ENCODE data around the gene DGKG. TPM values are rescaled to one million over a fixed set of nuclear protein-coding genes. Genes with fewer than 3 reads are reported as not detected.

Gene DGKG
- total and polyA plus RNA-seq, 2 of the 8 experiments (the other 6 are each of a cell fraction or from before 2014, with no cell fraction given): 0.30 to 0.48 TPM

GRCh38 chr3:186144257-186144656 is 217.8 kb downstream of the DGKG start:
- no peaks in the 10 kb centered on the region for H3K36me3 ChIP-seq (ENCODE audit: control insufficient read depth in 2 of 4, insufficient read depth in 4 of 4, low read length in 3 of 4)
- ChIA-PET CTCF (ENCODE audit: partially characterized antibody) (no interaction called here), POLR2A (ENCODE audit: partially characterized antibody) (no interaction called here)
- no peaks in the 10 kb centered on the region for H3K79me2 ChIP-seq (ENCODE audit: control insufficient read depth in 1 of 2, insufficient read depth in 2 of 2, low read length in 2 of 2)
- no peak overlapping the region for H3K4ac ChIP-seq (replicated peaks; ENCODE audit: insufficient read length, low read depth, low read length)
- H3K27ac ChIP-seq (ENCODE audit: low read depth, low read length): no peak overlapping the region
- no peak overlapping the region for H2BK120ac ChIP-seq (replicated peaks; ENCODE audit: low read depth, low read length)
- WGBS, 2 experiments (ENCODE audit: extremely low coverage in 1 of 2, insufficient coverage in 1 of 2, insufficient read length in 1 of 2, insufficient replicate concordance in 2 of 2, low coverage in 1 of 2, low lambda C conversion rate in 2 of 2, missing lambda C conversion rate in 1 of 2): 82% methylated on average over 4 of the region's 5 CpGs; no CpG with 5 or more reads in 1 of the 2 experiments
- no peaks in the 10 kb centered on the region for H3K79me1 ChIP-seq (ENCODE audit: low read depth, low read length)
- no peak overlapping the region for H4K5ac ChIP-seq (ENCODE audit: insufficient read length, low read depth, low read length)
- no peak overlapping the region for H2AFZ ChIP-seq (ENCODE audit: low read length)
- no peak overlapping the region for H4K91ac ChIP-seq (replicated peaks; ENCODE audit: insufficient read length, low read length)
- H2BK12ac ChIP-seq (ENCODE audit: low read depth, low read length): no peak overlapping the region
- no peak overlapping the region for H2AK5ac ChIP-seq (ENCODE audit: low read depth, low read length)
- H3K9me3 ChIP-seq (ENCODE audit: insufficient read depth in 2 of 2, low read depth in 1 of 2, low read length in 1 of 2): no peaks in the 10 kb centered on the region
- no peak overlapping the region for H3K14ac ChIP-seq (ENCODE audit: insufficient read length)
- H4K20me1 ChIP-seq (replicated peaks in 1 of 2; ENCODE audit: control insufficient read depth in 1 of 2, insufficient read depth in 2 of 2, low read length in 2 of 2): no peaks in the 10 kb centered on the region
- no peak overlapping the region for H3K56ac ChIP-seq (replicated peaks; ENCODE audit: insufficient read length, low read depth, low read length)
- no peak overlapping the region for H3K9ac ChIP-seq (replicated peaks in 1 of 4; ENCODE audit: extremely low read depth in 1 of 4, low read depth in 3 of 4, low read length in 3 of 4)
- H3K4me3 ChIP-seq (ENCODE audit: extremely low read depth in 1 of 4, insufficient read depth in 2 of 4, low read depth in 3 of 4, low read length in 4 of 4): no peak overlapping the region
- H3K4me2 ChIP-seq (ENCODE audit: insufficient read depth in 1 of 2, low read depth in 2 of 2, low read length in 2 of 2): no peak overlapping the region
- no peak overlapping the region for H3K23ac ChIP-seq (ENCODE audit: insufficient read length)
- H2BK20ac ChIP-seq (ENCODE audit: low read length): no peak overlapping the region
- DNase-seq (ENCODE audit: low read depth in 1 of 2, low spot score in 2 of 2): no peak
- no peak overlapping the region for H3K18ac ChIP-seq (ENCODE audit: extremely low read depth, low read length)
- no peaks in the 10 kb centered on the region for H3K4me1 ChIP-seq (replicated peaks in 1 of 4; ENCODE audit: control insufficient read depth in 3 of 4, insufficient read depth in 4 of 4, low read length in 3 of 4)
- no peak overlapping the region for H2BK15ac ChIP-seq (ENCODE audit: low read length)
- no peaks in the 10 kb centered on the region for H3K23me2 ChIP-seq (ENCODE audit: low read depth, low read length)
- no peak overlapping the region for H2BK5ac ChIP-seq (ENCODE audit: low read depth, low read length)
- no peaks in the 10 kb centered on the region for H3K27me3 ChIP-seq (replicated peaks in 1 of 4; ENCODE audit: control insufficient read depth in 3 of 4, extremely low read depth in 1 of 4, insufficient read depth in 3 of 4, low read length in 3 of 4)
- no peak for FAIRE-seq
- H4K8ac ChIP-seq (ENCODE audit: extremely low read depth, insufficient read depth, low read length): no peak overlapping the region
- TF ChIP-seq TCF12 (IDR thresholded peaks at IDR 0.05; ENCODE audit: low read depth, low read length) (no peak), CEBPB (IDR thresholded peaks at IDR 0.05; ENCODE audit: low read depth, low read length) (no peak), POLR2AphosphoS5 (IDR thresholded peaks at IDR 0.05; ENCODE audit: low read depth, low read length) (no peak), BRCA1 (IDR thresholded peaks at IDR 0.05; ENCODE audit: low read depth, low read length) (no peak), ZNF274 (IDR thresholded peaks at IDR 0.05; ENCODE audit: borderline replicate concordance, extremely low read depth, low read length) (no peak), CHD2 (IDR thresholded peaks at IDR 0.05; ENCODE audit: low read length) (no peak), GABPA (IDR thresholded peaks at IDR 0.05; ENCODE audit: borderline replicate concordance, insufficient read depth, low read length) (no peak), GTF2F1 (IDR thresholded peaks at IDR 0.05; ENCODE audit: borderline replicate concordance, low read depth, low read length) (no peak), HDAC6 (IDR thresholded peaks at IDR 0.05; ENCODE audit: low read depth, low read length) (no peak), TEAD4 (IDR thresholded peaks at IDR 0.05; ENCODE audit: low read depth, low read length) (no peak), EP300 (IDR thresholded peaks at IDR 0.05; ENCODE audit: borderline replicate concordance in 1 of 2, low read depth in 2 of 2, low read length in 2 of 2) (no peak), TAF7 (optimal IDR thresholded peaks at IDR 0.05; ENCODE audit: borderline replicate concordance, low read depth, low read length) (no peak)
